ENCODE measurements around the gene NDUFB8. TPM values are rescaled to one million over a fixed set of nuclear protein-coding genes. Genes with fewer than 3 reads are reported as not detected.

Gene NDUFB8
- total and polyA plus RNA-seq, 2 of the 4 experiments (the other 2 are of a cell fraction), result 99.1 to 265 TPM

GRCh38 chr10:100554902-100555301 lies 25.2 kb upstream of the NDUFB8 start:
- H2BK15ac ChIP-seq (ENCODE audit: low read depth, low read length), result no peak overlapping the region
- no peak overlapping the region for H3K14ac ChIP-seq (replicated peaks; ENCODE audit: low read depth, low read length)
- H3K18ac ChIP-seq (ENCODE audit: low read depth, low read length), result no peak overlapping the region
- 0 out of 2 replicates have a peak, but pooled peaks cover 2% of the 10 kb centered on the region for H4K20me1 ChIP-seq (ENCODE audit: insufficient read depth, low read length)
- H3K79me1 ChIP-seq (ENCODE audit: low read depth in 1 of 2, low read length in 2 of 2), result no peaks in the 10 kb centered on the region
- H2AFZ ChIP-seq (replicated peaks; ENCODE audit: low read length, poor library complexity), result no peak overlapping the region
- no peak overlapping the region for H4K5ac ChIP-seq (ENCODE audit: low read depth, low read length)
- H2AK9ac ChIP-seq (replicated peaks; ENCODE audit: low read depth, low read length, poor library complexity), result no peak overlapping the region
- peaks cover 28% of the 10 kb centered on the region for H3K36me3 ChIP-seq (ENCODE audit: control insufficient read depth, insufficient read depth, low read length)
- CTCF ChIA-PET, result no interaction called here
- in situ Hi-C loops (cut with MboI; ENCODE audit: low sequenced_read_pairs) (no loop called here), dilution Hi-C loops (cut with HindIII; ENCODE audit: low sequenced_read_pairs, unreplicated experiment) (no loop called here), intact Hi-C loops (cut with micrococcal nuclease) (no loop called here)
- DNase-seq (peak; percentile 10), ATAC-seq (ENCODE audit: low read depth) (no peak)
- no peak for TF ChIP-seq NFE2L2 (IDR thresholded peaks at IDR 0.05; ENCODE audit: low read depth, low read length)
- TF ChIP-seq ELK1 (IDR thresholded peaks at IDR 0.05; ENCODE audit: borderline replicate concordance, low read depth, low read length), result no peak
- no peak for TF ChIP-seq SMC3 (IDR thresholded peaks at IDR 0.05; ENCODE audit: low read depth, low read length)
- TF ChIP-seq BHLHE40 (IDR thresholded peaks at IDR 0.05; ENCODE audit: low read depth, low read length), result no peak
- no peak for TF ChIP-seq CEBPB (IDR thresholded peaks at IDR 0.05; ENCODE audit: low read depth, low read length)
- TF ChIP-seq RFX5 (IDR thresholded peaks at IDR 0.05; ENCODE audit: low read depth, low read length), result no peak
- TF ChIP-seq RAD21 (IDR thresholded peaks at IDR 0.05; ENCODE audit: low read length), result no peak
- TF ChIP-seq POLR2A (IDR thresholded peaks at IDR 0.05; ENCODE audit: low read depth, low read length), result no peak
- TF ChIP-seq CTCF (conservative IDR thresholded peaks at IDR 0.05; ENCODE audit: low read depth, low read length), result no peak
- no peak for TF ChIP-seq MAZ (IDR thresholded peaks at IDR 0.05; ENCODE audit: borderline replicate concordance, low read depth, low read length)
- TF ChIP-seq RCOR1 (IDR thresholded peaks at IDR 0.05; ENCODE audit: insufficient replicate concordance, low read length), result no peak
- TF ChIP-seq CHD1 (IDR thresholded peaks at IDR 0.05; ENCODE audit: low read depth, low read length), result no peak
- TF ChIP-seq USF2 (IDR thresholded peaks at IDR 0.05; ENCODE audit: low read depth, low read length), result no peak
- no peak for TF ChIP-seq MXI1 (IDR thresholded peaks at IDR 0.05; ENCODE audit: borderline replicate concordance, low read depth, low read length)
- TF ChIP-seq FOS (IDR thresholded peaks at IDR 0.05; ENCODE audit: low read depth, low read length), result no peak
- no peak for TF ChIP-seq MAFK (IDR thresholded peaks at IDR 0.05; ENCODE audit: low read depth, low read length)
- BruUV-seq (replicated peaks), result no TSS peak
- no peak overlapping the region for H3K27ac ChIP-seq (ENCODE audit: insufficient read depth, low read length)
- no peak overlapping the region for H2BK20ac ChIP-seq (ENCODE audit: low read depth, low read length)
- H2BK5ac ChIP-seq (ENCODE audit: low read depth, low read length, poor library complexity, severe bottlenecking), result no peak overlapping the region
- no peaks in the 10 kb centered on the region for H3K9me3 ChIP-seq (ENCODE audit: control insufficient read depth, insufficient read depth, low read length)
- no peak overlapping the region for H4K8ac ChIP-seq (ENCODE audit: low read depth in 2 of 2, low read length in 2 of 2)
- no peaks in the 10 kb centered on the region for H3K27me3 ChIP-seq (ENCODE audit: control insufficient read depth, insufficient read depth, low read length)
- no peaks in the 10 kb centered on the region for H3K4me1 ChIP-seq (ENCODE audit: control insufficient read depth, insufficient read depth, low read length)
- 100% methylated on average over 1 of the region's 2 CpGs; no CpG with 5 or more reads in 1 of the 2 experiments for WGBS, 2 experiments (ENCODE audit: extremely low coverage in 2 of 2, insufficient read length in 1 of 2)
- H3K4me3 ChIP-seq (ENCODE audit: insufficient read depth, low read depth, low read length), result no peak overlapping the region
- H2BK120ac ChIP-seq (ENCODE audit: low read depth, low read length), result no peak overlapping the region
- H4K91ac ChIP-seq (ENCODE audit: insufficient read depth, low read depth, low read length), result no peak overlapping the region
- H2AK5ac ChIP-seq (ENCODE audit: low read depth, low read length), result no peak overlapping the region
- no peak overlapping the region for H3K23ac ChIP-seq (ENCODE audit: low read depth, low read length)
- no peak overlapping the region for H3K9ac ChIP-seq (ENCODE audit: low read depth, low read length)
- POLR2A ChIA-PET (ENCODE audit: unreplicated experiment), result no interaction called here
- no peak overlapping the region for H3K4ac ChIP-seq (ENCODE audit: low read depth, low read length)
- no peak overlapping the region for H3K4me2 ChIP-seq (ENCODE audit: low read depth, low read length)
- peaks cover 3% of the 10 kb centered on the region; the same call in 1 of the 2 replicates for H3K9me1 ChIP-seq (ENCODE audit: insufficient read depth, low read length)
- no peak overlapping the region for H3K56ac ChIP-seq (ENCODE audit: extremely low read depth, insufficient read depth, low read length)

Measured in IMR-90 (cell line).